ENCODE measurements around the gene POLR3A.
"Not testable (repeated sequence)": the region's sequence is repeated elsewhere in the genome, so short reads cannot be mapped to it uniquely, and the experiment has no call there.

POLR3A gene

DNA sequence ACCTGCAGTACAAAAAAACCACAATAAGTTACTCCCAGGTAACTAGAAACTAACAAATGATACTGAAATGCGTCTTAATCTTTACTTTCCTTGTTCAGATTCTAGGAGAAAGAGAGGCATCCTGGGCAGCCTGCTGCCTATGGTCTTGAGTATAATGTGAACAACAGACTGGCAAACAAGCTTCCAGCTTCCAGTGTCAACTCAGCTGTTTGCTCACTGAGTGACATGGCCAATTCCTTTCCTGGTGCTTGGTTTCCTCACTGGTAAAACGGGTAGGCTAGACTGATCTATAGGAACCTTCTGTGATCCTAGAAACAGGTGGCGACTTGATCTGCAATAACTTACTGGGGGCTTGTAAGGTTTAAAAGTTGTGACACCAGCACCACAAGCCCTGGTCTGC is 10.1 kb downstream of the POLR3A start:
- DNase-seq (ENCODE audit: low read depth): no peak

DNA sequence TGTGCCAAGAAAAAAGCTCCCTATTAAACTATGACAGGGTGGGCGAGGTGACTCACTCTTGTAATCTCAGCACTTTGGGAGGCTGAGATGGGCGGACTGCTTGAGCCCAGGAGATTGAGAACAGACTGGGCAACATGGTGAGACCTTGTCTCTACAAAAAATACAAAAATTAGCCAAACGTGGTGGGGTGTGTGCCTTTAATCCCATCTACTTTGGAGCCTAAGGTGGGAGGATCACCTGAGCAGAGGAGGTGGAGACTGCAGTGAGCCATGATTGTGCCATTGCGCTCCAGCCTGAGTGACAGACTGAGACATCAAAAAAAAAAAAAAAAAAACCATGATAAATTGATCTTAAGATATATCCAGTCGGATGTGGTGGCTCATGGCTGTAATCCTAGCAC is 11.5 kb downstream of the POLR3A start:
- no peak for DNase-seq (ENCODE audit: low read depth)

DNA sequence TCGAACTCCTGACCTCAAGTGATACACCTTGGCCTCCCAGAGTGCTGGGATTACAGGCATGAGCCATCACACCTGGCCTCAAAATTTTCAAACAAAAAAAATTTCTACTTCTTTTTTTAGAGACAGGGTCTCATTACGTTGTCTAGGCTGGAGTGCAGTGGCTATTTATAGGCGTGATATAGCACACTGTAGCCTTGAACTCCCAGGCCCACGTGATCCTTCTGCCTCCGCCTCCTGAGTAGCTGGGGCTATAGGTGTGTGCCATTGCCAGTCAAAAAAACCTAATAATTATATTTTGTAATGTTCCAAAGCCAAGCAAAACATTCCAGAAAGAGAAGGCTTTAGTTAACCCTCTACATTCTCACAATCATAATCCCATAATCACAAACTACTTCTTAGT is 13.8 kb downstream of the POLR3A start:
- DNase-seq (ENCODE audit: low read depth): no peak

DNA sequence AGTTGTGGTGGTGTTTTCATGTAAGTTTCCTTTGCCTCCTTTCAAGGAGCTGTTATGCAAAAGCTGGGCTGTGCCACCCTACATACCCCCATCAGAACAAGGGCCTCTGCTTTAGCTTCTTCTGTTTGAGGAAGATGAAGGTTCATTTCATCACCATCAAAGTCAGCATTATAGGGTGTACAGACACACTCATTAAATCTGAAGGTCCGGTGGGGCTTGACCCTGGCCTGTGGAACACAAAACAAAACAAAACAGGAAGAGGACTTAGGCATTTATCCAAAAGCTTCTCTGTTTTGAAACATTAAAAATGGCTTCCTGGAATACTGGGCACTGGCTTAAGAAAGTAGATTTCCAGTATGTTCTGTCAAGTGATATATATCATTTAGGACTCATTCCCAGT is 15.8 kb downstream of the POLR3A start:
- DNase-seq (ENCODE audit: low read depth): no peak

DNA sequence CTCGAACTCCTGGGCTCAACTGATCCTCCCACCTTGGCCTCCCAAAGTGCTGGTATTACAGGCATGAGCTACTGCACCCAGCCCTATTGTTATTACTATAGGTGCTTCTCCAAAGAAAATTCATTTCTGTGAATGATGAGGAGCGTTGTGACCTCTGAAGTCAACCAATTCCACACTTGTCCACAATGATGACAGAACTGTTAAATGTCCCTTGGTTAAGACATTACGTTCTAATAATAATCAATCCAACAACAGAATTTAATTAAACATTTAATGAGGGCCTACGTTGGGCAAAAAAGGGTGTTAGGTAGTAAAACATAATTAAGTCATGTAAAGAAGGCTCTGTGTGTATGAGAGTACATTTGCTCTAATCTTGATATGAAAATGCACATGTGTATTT is 18.2 kb downstream of the POLR3A start:
- no peak for DNase-seq (ENCODE audit: low read depth)

DNA sequence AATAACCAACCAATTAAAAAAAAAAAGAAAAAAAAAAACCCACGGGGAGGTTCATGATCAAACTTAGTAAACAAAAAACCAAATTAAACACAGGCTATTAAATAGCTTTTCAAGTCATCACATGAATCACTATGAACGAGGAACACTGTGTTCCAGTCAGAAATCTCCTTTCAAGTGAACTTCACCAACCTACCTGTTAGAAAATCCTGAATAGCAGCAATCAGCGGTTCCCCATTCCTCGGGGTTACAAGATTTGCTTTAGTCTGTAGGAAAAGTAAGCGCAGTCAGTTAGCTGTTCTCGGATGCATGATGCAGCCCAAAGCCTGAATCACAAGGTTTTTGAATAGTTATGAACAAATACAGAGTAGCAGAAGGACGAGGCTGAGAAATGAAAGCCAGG is 19.0 kb downstream of the POLR3A start:
- DNase-seq (ENCODE audit: low read depth): no peak

DNA sequence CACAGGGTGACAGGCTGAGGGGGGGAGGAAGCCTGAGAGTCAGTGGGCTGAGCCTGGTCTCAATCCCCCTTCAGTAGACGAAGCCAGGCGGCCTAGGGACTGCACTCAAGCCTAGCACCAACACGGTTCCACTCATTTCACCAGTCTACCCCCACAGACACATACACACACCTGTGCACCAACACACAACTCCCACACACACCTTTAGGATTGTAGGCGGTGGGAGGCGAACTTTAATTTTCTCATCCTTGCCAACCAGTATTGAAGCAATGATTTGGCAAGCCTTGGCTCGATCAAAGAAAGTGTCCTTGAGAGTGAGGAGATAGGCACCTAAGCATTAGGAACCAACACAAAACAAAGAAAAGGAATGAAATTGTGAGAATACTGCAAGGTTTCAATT is 19.7 kb downstream of the POLR3A start:
- DNase-seq (ENCODE audit: low read depth): no peak

DNA sequence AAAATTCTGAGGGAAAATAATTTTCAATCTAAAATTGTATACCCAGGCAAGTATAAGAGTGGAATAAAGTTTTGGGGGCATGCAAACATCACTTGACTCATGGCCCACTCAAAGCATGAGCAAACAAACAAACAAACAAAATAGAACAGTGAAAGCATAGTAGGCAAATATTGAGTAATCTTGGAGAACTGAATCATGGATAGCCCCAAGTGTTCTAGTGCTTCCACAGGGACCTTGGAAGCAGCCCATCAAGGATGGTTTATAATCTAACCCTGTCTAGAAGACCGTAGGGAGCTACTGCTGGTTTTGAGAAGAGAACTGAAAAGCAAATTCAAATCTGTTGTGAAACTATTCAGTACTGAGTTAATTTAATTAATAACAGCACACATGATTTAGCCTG is 22.1 kb downstream of the POLR3A start:
- DNase-seq (ENCODE audit: low read depth): no peak

DNA sequence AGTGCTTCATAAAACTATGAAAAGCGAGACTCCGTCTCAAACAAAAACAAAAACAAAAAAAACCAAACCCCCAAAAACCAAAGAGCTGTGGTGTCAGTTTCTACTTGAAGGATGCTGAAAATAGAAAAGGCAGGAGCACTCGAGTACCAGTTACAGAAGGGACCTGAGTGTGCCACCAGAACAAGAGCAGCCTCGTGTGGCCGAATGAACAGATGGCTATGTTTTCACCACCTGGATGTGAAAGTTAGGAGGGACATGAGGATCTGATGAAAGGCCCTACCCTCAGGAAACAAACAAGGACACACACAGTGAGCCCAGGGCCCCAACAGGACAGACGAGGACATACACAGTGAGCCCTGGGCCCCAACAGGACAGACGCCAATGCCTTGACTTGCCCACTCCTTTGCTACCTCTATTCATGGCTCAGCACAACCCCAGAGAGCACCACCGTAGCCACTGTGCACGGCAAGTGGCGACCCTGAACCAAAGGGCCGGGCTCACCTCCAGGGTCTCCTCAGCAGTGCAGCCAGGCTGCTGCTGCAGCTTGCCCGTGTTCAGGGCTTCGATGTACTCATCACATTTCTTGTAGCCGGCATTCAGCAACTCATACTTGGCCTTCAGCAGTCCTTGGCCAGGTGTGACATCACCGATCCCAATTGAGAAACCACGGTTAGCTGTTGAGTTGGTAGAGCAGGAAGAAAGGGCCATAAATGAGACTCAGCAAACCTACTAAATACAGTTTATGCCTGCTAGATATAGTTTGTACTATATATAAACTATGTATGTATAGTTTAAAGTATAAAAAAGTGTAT is 24.9 kb downstream of the POLR3A start:
- no peak for DNase-seq (ENCODE audit: low read depth)

DNA sequence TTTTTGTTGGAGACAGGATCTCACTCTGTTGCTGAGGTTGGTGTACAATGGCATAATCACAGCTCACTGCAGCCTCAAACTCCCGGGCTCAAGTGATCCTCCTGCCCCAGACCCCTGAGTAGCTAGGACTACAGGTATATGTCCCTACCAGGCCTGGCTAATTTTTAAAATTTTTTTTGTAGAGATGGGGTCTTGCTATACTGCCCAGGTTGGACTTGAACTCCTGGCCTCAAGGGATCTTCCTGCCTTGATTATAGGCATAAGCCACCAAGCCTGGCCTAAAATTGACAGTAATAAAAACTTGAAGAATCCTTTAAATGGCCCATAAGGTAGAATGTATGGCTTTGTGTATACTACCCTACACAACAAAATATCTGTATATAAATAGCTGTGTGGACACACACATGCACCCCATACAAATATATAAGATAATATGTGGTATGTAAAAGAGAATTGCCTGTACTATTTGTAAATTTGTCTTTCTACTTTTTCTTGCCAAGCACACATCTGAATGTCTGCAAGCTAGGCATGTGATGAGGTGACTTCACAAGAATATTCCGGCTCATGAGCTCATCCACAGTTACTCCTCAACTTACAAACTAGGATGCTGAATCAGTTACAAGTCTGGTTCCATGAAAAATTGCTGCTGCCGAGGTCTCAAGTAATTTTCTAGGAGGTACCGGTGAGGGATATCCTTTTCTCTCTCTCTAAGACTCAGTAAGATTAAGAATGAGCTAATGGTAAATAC is 26.6 kb downstream of the POLR3A start:
- DNase-seq (ENCODE audit: low read depth): no peak

DNA sequence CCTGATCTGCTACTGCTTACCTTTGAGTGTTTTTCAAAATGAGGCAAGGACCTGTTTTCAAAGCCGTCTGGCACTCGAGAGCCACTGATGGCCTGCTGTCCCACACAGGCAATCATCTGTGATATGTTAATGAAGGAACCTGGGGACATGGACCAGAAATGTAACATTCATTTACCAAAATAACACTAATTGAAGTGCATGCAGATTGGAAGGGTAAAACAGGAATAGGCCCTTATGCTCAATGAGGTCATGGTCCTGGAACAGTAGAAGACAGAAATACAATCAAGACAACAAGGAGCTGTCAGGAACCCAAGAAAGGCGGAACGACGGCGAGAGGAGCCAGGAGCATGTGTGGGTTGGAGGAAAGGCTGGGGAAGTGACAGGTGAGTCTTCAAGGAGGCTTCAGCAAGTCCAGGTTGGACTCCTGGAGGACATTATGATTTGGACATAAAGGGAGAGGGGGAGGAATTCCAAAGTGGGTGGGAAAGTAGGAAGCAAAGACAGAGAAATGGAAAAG is 28.3 kb downstream of the POLR3A start:
- no peak for DNase-seq (ENCODE audit: low read depth)

DNA sequence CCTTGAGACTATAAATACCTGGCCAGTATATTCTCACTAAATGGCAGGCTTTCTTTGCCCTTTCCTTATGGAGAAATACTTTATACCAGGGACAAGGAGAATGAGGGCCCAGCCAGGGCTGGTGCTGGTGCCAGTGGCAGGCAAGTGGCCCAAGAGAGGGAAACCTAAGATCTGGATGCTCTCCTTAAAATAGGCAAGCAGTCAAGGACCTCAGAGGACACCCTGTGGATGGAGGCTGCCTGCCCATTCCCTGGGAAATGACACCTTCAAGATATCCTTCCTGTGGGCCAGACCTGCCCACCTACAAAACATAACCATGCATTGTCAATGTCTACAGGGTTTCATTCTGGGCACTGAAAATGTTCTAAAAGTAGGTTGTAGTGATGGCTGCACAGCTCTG is 29.1 kb downstream of the POLR3A start:
- DNase-seq (ENCODE audit: low read depth): no peak

DNA sequence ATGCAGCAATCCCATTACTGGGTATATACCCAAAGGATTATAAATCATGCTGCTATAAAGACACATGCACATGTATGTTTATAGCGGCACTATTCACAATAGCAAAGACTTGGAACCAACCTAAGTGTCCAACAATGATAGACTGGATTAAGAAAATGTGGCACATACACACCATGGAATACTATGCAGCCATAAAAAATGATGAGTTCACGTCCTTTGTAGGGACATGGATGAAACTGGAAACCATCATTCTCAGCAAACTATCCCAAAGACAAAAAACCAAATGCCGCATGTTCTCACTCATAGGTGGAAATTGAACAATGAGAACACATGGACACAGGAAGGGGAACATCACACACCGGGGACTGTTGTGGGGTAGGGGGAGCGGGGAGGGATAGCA is 30.5 kb downstream of the POLR3A start:
- DNase-seq (ENCODE audit: low read depth): not testable (repeated sequence)

DNA sequence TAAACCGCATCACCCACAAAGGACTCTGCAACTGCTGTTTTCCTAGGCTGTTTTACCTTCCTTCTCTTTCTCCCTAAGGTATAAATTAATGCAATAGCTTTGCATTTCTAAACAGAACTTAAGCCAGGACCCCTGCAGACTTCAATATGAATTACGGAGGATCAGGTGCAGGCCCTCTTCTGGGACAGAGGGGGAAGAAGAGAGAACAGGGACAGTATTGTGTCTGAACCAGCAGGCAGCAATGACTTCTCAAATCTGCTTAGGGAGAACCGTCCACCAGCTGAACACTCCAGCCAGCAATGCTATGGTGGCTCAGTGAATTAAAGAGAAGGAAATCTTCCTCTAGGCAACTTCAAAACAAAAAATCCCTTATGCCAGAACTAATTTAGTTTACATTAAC is 35.7 kb downstream of the POLR3A start:
- no peak for DNase-seq (ENCODE audit: low read depth)

DNA sequence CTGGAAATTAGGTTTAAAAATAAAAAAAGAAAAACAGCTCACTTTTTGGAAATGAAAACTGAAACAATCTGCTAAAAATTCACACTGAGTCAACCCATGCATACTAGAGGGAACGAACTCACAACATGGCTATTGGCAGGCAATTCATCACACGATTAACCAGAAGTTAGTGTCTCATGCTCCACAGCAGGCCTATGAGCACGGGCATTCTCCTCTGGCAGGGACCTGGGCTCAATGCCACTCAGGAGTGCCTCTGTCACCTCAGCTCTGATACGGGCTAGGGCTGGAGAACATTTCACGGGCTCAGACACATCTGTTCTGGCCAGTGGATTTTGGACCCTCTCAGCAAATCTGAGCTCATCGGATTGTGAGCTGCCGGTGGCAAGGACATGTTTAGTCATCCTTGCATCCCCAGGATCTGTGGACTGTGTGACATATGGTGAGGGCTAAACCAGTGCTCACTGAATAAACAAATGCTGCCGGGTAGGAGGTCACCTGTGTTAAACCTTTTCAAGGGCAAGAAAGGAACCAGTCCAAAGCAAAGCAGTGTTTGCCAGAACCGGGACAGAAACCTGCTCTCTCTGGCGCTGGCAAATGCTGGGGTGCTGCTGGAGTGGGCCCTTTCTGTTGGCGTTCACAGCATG is 40.1 kb downstream of the POLR3A start:
- DNase-seq (ENCODE audit: low read depth): no peak

DNA sequence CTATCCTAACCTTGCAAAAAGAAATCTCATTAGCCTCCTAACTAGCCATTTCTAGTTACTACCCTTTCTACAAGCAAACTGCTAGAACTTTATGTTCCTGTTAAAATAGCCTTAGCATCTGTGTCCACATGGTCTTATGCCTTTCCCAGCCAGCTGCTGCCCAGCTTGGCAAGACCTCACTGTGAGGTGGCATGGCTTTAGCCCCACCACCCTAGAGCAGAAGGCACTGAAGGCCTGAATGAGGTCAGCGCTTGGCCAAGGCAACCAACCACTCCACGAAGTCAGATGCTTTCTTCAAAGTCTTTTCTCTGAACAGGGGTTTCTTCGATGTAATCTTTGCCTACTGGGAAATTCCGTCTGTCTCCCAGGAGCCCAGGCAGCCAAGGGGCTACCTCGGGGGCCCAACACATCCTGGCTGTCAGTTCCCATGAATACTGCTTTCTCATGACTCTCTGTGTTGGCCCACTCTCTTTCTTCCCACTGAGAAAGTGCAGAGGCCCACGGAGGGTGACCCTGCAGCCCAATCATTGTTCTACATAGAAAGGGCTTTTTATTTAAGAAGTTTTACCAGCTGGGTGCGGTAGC is 41.6 kb downstream of the POLR3A start:
- no peak for DNase-seq (ENCODE audit: low read depth)

DNA sequence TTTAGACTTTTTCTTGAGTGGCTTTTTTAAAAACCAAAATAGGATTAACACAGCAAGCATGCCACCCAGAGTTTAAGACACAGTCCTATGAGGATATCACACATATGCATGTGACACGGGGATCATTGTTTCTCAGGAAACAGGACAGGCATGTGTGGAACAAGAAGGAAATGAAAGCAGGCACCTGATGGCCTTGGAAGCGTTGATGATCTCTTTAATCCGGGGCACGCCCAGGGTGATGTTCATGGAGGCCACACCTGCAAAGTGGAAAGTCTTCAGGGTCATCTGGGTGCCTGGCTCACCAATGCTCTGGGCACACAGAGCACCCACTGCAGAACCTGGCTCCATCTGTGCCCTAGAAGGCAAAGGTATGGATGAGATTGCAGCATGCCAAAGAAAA is 44.3 kb downstream of the POLR3A start:
- no peak for DNase-seq (ENCODE audit: low read depth)

DNA sequence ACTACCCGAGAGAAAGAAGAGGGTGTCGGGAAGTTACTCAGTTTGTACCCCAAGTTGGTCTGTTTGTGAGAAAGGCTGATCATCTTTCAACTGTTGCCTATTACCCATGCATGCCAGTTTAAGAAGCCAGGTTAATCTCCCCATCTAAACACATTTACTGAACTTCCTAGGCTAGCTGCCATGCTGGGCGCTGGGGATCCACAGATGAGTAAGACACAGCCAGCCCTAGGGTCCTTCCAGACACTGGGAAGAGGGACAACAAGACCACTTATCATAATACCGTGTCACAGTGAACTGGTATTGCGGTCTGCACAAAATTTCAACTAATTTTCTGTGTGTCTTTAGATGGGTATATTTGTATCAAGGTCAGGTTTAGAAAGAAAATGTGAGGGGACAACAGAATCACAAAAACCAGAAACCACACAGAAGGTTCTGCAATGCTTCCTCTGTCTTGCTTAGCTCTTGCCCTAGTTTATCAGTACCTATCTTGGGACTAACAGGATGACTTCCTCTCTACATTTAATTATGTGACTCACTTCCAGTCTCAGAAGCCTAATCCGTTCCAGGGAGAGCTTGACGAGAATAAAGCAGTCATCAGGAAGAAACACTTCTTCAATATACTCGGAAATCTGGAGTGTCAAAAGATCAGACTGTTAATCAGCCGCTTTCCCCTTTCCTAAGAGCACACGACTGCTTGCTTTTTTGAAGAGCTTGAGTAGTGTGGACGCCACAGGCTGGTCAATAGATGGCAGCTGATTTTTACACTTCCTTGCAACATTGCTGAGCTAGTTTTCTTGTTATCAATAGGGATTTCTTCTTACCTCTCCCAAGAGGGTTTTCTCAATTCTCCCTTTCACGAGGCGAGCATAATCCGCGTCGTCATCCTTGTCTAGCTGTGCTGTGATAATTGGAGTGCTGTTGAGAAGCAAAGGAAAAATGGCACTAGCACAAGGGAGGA is 45.7 kb downstream of the POLR3A start:
- DNase-seq (ENCODE audit: low read depth): peak; percentile 48

DNA sequence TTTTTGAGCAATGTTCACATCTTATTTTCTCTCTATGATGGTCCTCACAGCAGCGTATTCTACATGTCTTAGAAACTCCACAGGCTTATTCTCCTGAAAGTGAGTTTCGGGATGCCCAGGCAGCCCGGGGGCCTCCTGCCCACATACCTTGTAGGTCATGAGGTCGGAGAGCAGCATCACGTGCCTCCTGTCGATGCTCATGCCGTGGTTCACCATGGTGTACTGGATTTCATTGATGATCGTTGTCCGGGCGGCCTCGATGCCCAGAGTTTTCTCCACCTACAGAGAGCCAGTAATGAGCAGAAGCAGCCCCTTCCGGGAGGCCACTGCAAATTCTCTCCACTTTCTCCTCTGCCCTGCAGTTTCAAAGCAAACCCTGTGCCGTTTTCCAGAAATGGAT is 48.0 kb downstream of the POLR3A start:
- no peak for DNase-seq (ENCODE audit: low read depth)

DNA sequence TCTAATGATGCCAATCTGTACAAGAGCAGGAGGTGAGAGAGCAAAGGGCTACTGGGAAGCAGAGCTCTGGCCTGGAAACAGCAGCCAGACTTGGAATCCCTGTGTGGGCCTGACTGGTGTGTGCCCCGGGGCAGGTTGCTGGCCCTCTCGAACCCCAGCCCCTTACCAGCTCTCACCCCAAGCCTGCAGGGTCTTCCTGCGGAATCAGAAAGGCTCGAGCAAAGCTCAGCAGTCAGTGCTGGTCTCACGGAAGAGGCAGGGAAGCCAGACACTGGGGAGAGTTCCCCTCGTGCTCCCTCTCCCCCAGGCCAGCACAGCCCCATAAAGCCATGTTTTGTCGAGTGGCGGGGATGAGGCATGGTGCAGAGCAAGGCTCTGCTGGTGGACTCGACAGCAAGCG is 50.1 kb downstream of the POLR3A start:
- DNase-seq (ENCODE audit: low read depth): no peak

DNA sequence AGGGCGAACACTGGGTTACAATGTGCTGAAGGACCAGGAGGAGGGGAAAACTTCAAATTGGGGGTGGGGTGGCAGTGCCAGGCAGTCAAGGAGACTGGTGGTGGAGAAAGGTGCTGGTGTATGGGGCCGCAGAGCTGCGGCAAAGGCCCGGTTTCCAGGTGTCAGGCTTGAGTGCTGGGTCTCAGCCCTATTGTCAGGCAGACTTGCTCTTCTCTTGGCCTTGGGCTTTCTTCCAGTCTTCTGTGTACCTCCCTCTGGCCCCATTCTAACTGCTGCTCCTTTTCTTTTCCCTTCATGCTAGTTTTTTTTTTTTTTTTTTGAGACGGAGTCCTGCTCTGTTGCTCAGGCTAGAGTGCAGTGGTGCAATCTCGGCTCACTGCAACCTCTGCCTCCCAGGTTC is 51.0 kb downstream of the POLR3A start:
- DNase-seq (ENCODE audit: low read depth): no peak

All from stromal cell of bone marrow (primary cell).